GM18867 (cell line): ENCODE measurements around the gene ZNF474.

ENCODE experiments used
- ATAC-seq: cut with Tn5 transposase; IDR thresholded peaks from one replicate; pipeline ENCODE4 v1.9.1; 2021; ENCODE audit warnings: mild to moderate bottlenecking, moderate library complexity; ENCODE audit not compliant: unreplicated experiment

The ZNF474 gene

GRCh38 chr5:122153230-122153629, 23.9 kb downstream of the ZNF474 start:
- no peak for ATAC-seq

- ATAC-seq, result no peak
Measured at GRCh38 chr5:122153774-122154173, 24.4 kb downstream of the ZNF474 start.

- no peak for ATAC-seq
Measured at GRCh38 chr5:122154491-122154890, 25.1 kb downstream of the ZNF474 start.

GRCh38 chr5:122154910-122155309, 25.6 kb downstream of the ZNF474 start:
- no peak for ATAC-seq

GRCh38 chr5:122155546-122155945, 26.2 kb downstream of the ZNF474 start:
- ATAC-seq, result no peak

- no peak for ATAC-seq
Measured at GRCh38 chr5:122156724-122157325, 27.5 kb downstream of the ZNF474 start.

- ATAC-seq, result no peak
Measured at GRCh38 chr5:122162100-122162638, 32.8 kb downstream of the ZNF474 start.

- ATAC-seq, result no peak
Measured at GRCh38 chr5:122163121-122164069, 34.0 kb downstream of the ZNF474 start.

- no peak for ATAC-seq
Measured at GRCh38 chr5:122164070-122164435, 34.7 kb downstream of the ZNF474 start.

- ATAC-seq, result no peak
Measured at GRCh38 chr5:122164831-122165558, 35.6 kb downstream of the ZNF474 start.

GRCh38 chr5:122165559-122166078, 36.3 kb downstream of the ZNF474 start:
- no peak for ATAC-seq

- ATAC-seq, result no peak
Measured at GRCh38 chr5:122169350-122170103, 40.2 kb downstream of the ZNF474 start.

- ATAC-seq, result no peak
Measured at GRCh38 chr5:122170620-122171019, 41.3 kb downstream of the ZNF474 start.

- no peak for ATAC-seq
Measured at GRCh38 chr5:122172207-122172606, 42.9 kb downstream of the ZNF474 start.

- ATAC-seq, result no peak
Measured at GRCh38 chr5:122173474-122174415, 44.4 kb downstream of the ZNF474 start.

GRCh38 chr5:122175091-122175490, 45.7 kb downstream of the ZNF474 start:
- no peak for ATAC-seq

- no peak for ATAC-seq
Measured at GRCh38 chr5:122175852-122176251, 46.5 kb downstream of the ZNF474 start.

GRCh38 chr5:122177161-122177560, 47.8 kb downstream of the ZNF474 start:
- ATAC-seq, result no peak

- no peak for ATAC-seq
Measured at GRCh38 chr5:122179701-122180100, 50.4 kb downstream of the ZNF474 start.
